CD4-positive, alpha-beta T cell (primary cell): Measurements from ENCODE around the gene JAK1. TPM values are rescaled to one million over a fixed set of nuclear protein-coding genes. Genes with fewer than 3 reads are reported as not detected.

Source experiments
- ATAC-seq: fragments of 200-7000 bp; cut with Tn5 transposase; one replicate; pipeline ENCODE4 v1.10.0; 2022; ENCODE audit warnings: mild to moderate bottlenecking; ENCODE audit not compliant: poor library complexity
- CTCF ChIA-PET: fragments of 350-600 bp; sonication (Branson Sonifier 250); formaldehyde crosslinking; loops from one replicate; lab custom pipeline; 2021; ENCODE audit warnings: antibody characterized with exemption, inconsistent platforms; lab: Charles Lee
- POLR2A ChIA-PET: fragments of 350-600 bp; sonication (Branson Sonifier 250); formaldehyde crosslinking; loops from one replicate; lab custom pipeline; 2021; ENCODE audit warnings: antibody characterized with exemption, inconsistent platforms; lab: Charles Lee
- DNase-seq, 14 experiments: peaks; one replicate each; pipeline ENCODE4 v3.0.0-alpha.2; 2013 to 2020; ENCODE audit warnings: mixed read lengths in 2 of 14
- H3K27ac ChIP-seq, 2 donors: one replicate each; pipeline versions ENCODE4 v1.5.1 to v1.7.0; 2013; ENCODE audit warnings: low read length in 2 of 2, low read depth in 1 of 2, mild to moderate bottlenecking in 1 of 2
- H3K27me3 ChIP-seq, 2 experiments: 1 replicate in 1 of 2; 2 replicates in 1 of 2; pipeline versions ENCODE4 v1.6.1 to v1.7.0; 2013; ENCODE audit warnings: low read length in 2 of 2, control low read depth in 1 of 2, mild to moderate bottlenecking in 1 of 2, moderate library complexity in 1 of 2; ENCODE audit not compliant: insufficient read depth in 2 of 2, control insufficient read depth in 1 of 2
- H3K36me3 ChIP-seq: one replicate; pipeline ENCODE4 v1.6.1; 2013; ENCODE audit warnings: low read length, control low read depth; ENCODE audit not compliant: insufficient read depth
- H3K4me1 ChIP-seq: one replicate; pipeline ENCODE4 v1.6.1; 2013; ENCODE audit warnings: low read length, control low read depth; ENCODE audit not compliant: insufficient read depth
- H3K4me3 ChIP-seq: one replicate; pipeline ENCODE4 v1.5.1; 2013; ENCODE audit warnings: mild to moderate bottlenecking, low read length, moderate library complexity
- H3K9me3 ChIP-seq, 2 experiments: 1 replicate in 1 of 2; 2 replicates in 1 of 2; pipeline versions ENCODE4 v1.6.1 to v1.7.0; 2013; ENCODE audit warnings: low read length in 2 of 2, mild to moderate bottlenecking in 2 of 2, control low read depth in 1 of 2, moderate library complexity in 1 of 2; ENCODE audit not compliant: control insufficient read depth in 1 of 2, insufficient read depth in 1 of 2
- H3K27ac Mint-ChIP-seq: one replicate; pipeline ENCODE4 v1.8.0; 2020; ENCODE audit warnings: mixed read lengths
- H3K27me3 Mint-ChIP-seq: one replicate; pipeline ENCODE4 v1.8.0; 2021; ENCODE audit warnings: mixed read lengths
- H3K36me3 Mint-ChIP-seq: one replicate; pipeline ENCODE4 v1.8.0; 2021; ENCODE audit warnings: low read depth, mixed read lengths
- H3K4me1 Mint-ChIP-seq: one replicate; pipeline ENCODE4 v1.8.0; 2021; ENCODE audit warnings: low read depth, mixed read lengths
- H3K4me3 Mint-ChIP-seq: one replicate; pipeline ENCODE4 v1.8.0; 2020; ENCODE audit warnings: mild to moderate bottlenecking, mixed read lengths
- H3K9me3 Mint-ChIP-seq: one replicate; pipeline ENCODE4 v1.8.0; 2020; ENCODE audit warnings: mixed read lengths
- CTCF ChIP-seq: fragments of 200-600 bp; IDR thresholded peaks from one replicate; pipeline ENCODE4 v1.8.0; 2022; ENCODE audit warnings: antibody characterized with exemption, mild to moderate bottlenecking
- intact Hi-C, 2 experiments: fragments of 100-400 bp; cut with DNase I in 1 of 2; cut with micrococcal nuclease in 1 of 2; formaldehyde crosslinking; loops; one replicate each; pipeline versions ENCODE4 v1.15.1 to v1.9.0; 2023 to 2025; cut with DNase I, micrococcal nuclease
- total RNA-seq, 174 experiments: library from RNA in 2 of 174; stranded (reverse) in 2 of 174; gene quantifications; one replicate each; pipeline ENCODE4 v1.2.3 and lab custom pipeline; 2021 to 2026

JAK1 gene
- total RNA-seq, 2 experiments from 2014 or later: 240 to 252 TPM

DNA sequence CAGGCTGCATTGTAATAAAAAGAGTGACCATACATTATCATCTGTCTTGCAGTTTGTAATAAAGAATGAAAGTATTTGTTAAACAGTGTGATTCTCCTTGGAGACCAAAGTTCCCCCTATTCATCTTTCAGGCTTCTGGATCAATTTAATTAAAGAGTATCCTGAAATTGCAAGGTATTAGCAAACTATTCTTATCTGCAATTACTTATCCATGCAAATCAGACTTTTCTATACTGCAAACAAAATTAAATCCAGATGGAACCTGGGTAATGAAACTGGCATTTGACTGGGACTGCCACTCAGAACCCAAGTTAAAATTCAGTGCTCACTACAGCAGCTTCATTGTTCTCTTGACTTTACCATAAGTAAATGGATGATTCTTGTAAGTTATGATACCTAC lies 37.1 kb downstream of the JAK1 start:
- no peaks in the 10 kb centered on the region for H3K9me3 ChIP-seq
- Mint-ChIP-seq H3K27me3 (no peaks in the 10 kb centered on the region), H3K4me1 (peaks cover 95% of the 10 kb centered on the region), H3K9me3 (peaks cover 5% of the 10 kb centered on the region), H3K36me3 (peaks cover 57% of the 10 kb centered on the region), H3K4me3 (peak overlapping the region; percentile 40), H3K27ac (peak overlapping the region; percentile 60)
- no peak overlapping the region for H3K4me3 ChIP-seq
- H3K36me3 ChIP-seq: peaks cover 9% of the 10 kb centered on the region
- POLR2A ChIA-PET: interaction anchor here (1.2 to 2.0 kb wide), 5 partner anchors 7 to 388 kb away, joined by 3 to 8 read pairs (median 5); partner anchors contain the start of gene JAK1
- H3K27ac ChIP-seq: no peak overlapping the region
- DNase-seq (no peak), ATAC-seq (no peak)
- TF ChIP-seq CTCF: no peak
- H3K27me3 ChIP-seq: no peaks in the 10 kb centered on the region
- intact Hi-C loops: loop anchor here (5.0 to 10.0 kb wide), 2 partner anchors 33 to 76 kb away; no protein-coding TSS in a partner anchor
- CTCF ChIA-PET: no interaction called here
- peaks cover 51% of the 10 kb centered on the region for H3K4me1 ChIP-seq

DNA sequence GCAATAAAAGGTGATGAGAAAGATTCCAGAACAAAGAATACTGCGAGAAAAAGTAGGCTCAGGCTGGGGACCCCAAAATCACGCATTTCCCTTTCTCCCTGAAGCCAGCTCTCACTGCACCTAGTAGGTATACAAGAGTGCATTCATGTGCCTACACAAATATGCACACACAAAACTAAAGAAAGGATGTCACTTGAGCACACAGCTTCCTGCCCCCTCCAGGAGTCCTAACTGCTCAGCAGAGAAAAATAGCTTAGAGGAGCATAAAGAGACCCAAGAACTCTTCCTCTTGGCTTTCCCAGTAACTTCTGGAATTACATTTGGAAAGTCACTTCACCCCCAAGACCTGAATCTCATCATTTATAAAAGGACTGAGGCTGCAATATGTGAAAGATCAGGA lies 38.0 kb downstream of the JAK1 start:
- DNase-seq: peak in 1 of 14 experiments; percentile 12
- CTCF ChIA-PET: no interaction called here
- no peaks in the 10 kb centered on the region for H3K27me3 Mint-ChIP-seq
- H3K9me3 ChIP-seq: no peaks in the 10 kb centered on the region
- peaks cover 95% of the 10 kb centered on the region for H3K4me1 Mint-ChIP-seq
- no peak for ATAC-seq
- peaks cover 48% of the 10 kb centered on the region for H3K4me1 ChIP-seq
- no peak overlapping the region for H3K4me3 ChIP-seq
- TF ChIP-seq CTCF: no peak
- peak overlapping the region; percentile 52 for H3K4me3 Mint-ChIP-seq
- peak overlapping the region; percentile 60 for H3K27ac Mint-ChIP-seq
- no peaks in the 10 kb centered on the region for H3K27me3 ChIP-seq
- H3K36me3 Mint-ChIP-seq: peaks cover 52% of the 10 kb centered on the region
- peaks cover 9% of the 10 kb centered on the region for H3K36me3 ChIP-seq
- peaks cover 5% of the 10 kb centered on the region for H3K9me3 Mint-ChIP-seq
- POLR2A ChIA-PET: interaction anchor here (0.8 to 2.0 kb wide), 6 partner anchors 8 to 51 kb away, joined by 3 to 8 read pairs (median 5); partner anchors contain the start of gene JAK1
- H3K27ac ChIP-seq: no peak overlapping the region
- intact Hi-C loops: loop anchor here (5.0 to 10.0 kb wide), 2 partner anchors 34 to 76 kb away; no protein-coding TSS in a partner anchor

DNA sequence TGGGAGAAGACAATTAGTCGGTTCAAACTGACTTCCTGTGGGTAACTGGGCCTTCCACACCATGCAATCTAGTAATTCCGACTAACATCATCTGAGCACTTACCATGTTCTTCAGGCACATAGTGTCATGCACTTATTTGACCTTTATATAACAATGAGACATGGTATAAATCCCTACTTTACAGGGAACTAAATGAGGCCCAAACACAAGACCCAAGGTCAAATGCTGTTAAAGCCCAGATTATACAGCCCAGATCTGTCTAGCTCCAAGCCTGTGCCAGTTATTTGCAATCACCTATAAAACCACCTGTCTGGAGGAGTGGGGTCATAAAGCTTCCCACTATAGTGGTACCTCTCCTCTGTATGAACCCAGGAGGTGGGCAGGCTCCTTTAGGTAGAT lies 40.8 kb downstream of the JAK1 start:
- Histone ChIP-seq H3K36me3 (peaks cover 6% of the 10 kb centered on the region), H3K4me1 (peaks cover 63% of the 10 kb centered on the region), H3K27ac (no peak overlapping the region), H3K9me3 (no peaks in the 10 kb centered on the region), H3K27me3 (no peaks in the 10 kb centered on the region), H3K4me3 (no peak overlapping the region)
- ChIA-PET POLR2A (interaction anchor here (1.1 kb wide), 1 partner anchor 35 kb away, joined by 3 read pairs; no protein-coding TSS in a partner anchor), CTCF (no interaction called here)
- peaks cover 39% of the 10 kb centered on the region for H3K36me3 Mint-ChIP-seq
- ATAC-seq (no peak), DNase-seq (no peak)
- H3K4me1 Mint-ChIP-seq: peaks cover 100% of the 10 kb centered on the region
- intact Hi-C loops: loop anchor here (2.0 to 10.0 kb wide), 3 partner anchors 19 to 79 kb away; no protein-coding TSS in a partner anchor
- TF ChIP-seq CTCF: no peak
- H3K27me3 Mint-ChIP-seq: no peaks in the 10 kb centered on the region
- H3K27ac Mint-ChIP-seq: peak overlapping the region; percentile 60
- H3K9me3 Mint-ChIP-seq: peaks cover 4% of the 10 kb centered on the region
- peak overlapping the region; percentile 35 for H3K4me3 Mint-ChIP-seq
